NCI-H345 treated with DMSO at 0.1 percent for 48 hours (cell line): ENCODE data around the gene RANGRF.

Experiments used
- DNase-seq: peaks from one replicate; lab custom pipeline; 2025; ENCODE audit not compliant: unreplicated experiment; lab: John Stamatoyannopoulos, UW

The RANGRF gene

GRCh38 chr17:8273884-8274444 lies 14.5 kb upstream of the RANGRF start:
- no peak for DNase-seq

GRCh38 chr17:8274816-8275215 lies 13.7 kb upstream of the RANGRF start:
- DNase-seq: no peak

GRCh38 chr17:8275421-8276290 lies 12.8 kb upstream of the RANGRF start:
- DNase-seq: no peak

GRCh38 chr17:8277317-8277716 lies 11.2 kb upstream of the RANGRF start:
- no peak for DNase-seq

- DNase-seq: no peak
Observed at GRCh38 chr17:8282345-8282744, 6.1 kb upstream of the RANGRF start.

GRCh38 chr17:8283356-8283755 lies 5.1 kb upstream of the RANGRF start:
- no peak for DNase-seq

- no peak for DNase-seq
Observed at GRCh38 chr17:8284126-8284525, 4.3 kb upstream of the RANGRF start.

- DNase-seq: no peak
Observed at GRCh38 chr17:8285270-8286181, 2.9 kb upstream of the RANGRF start.

GRCh38 chr17:8287651-8288335 lies 677 bp upstream of the RANGRF start:
- no peak for DNase-seq

GRCh38 chr17:8289103-8289397 lies 580 bp downstream of the RANGRF start:
- DNase-seq: no peak

- no peak for DNase-seq
Observed at GRCh38 chr17:8290043-8290442, 1.6 kb downstream of the RANGRF start.

- no peak for DNase-seq
Observed at GRCh38 chr17:8292639-8293395, 4.3 kb downstream of the RANGRF start.

- DNase-seq: no peak
Observed at GRCh38 chr17:8294361-8294760, 5.9 kb downstream of the RANGRF start.

- DNase-seq: no peak
Observed at GRCh38 chr17:8294814-8295316, 6.4 kb downstream of the RANGRF start.

- no peak for DNase-seq
Observed at GRCh38 chr17:8300226-8300625, 11.8 kb downstream of the RANGRF start.

- DNase-seq: peak; percentile 5
Observed at GRCh38 chr17:8300627-8301242, 12.3 kb downstream of the RANGRF start.

- DNase-seq: no peak
Observed at GRCh38 chr17:8310601-8311123, 22.2 kb downstream of the RANGRF start.

GRCh38 chr17:8311131-8311790 lies 22.8 kb downstream of the RANGRF start:
- DNase-seq: no peak

- no peak for DNase-seq
Observed at GRCh38 chr17:8312251-8312650, 23.8 kb downstream of the RANGRF start.
